ENCODE results near the gene ZNRF3.

ZNRF3 gene

DNA sequence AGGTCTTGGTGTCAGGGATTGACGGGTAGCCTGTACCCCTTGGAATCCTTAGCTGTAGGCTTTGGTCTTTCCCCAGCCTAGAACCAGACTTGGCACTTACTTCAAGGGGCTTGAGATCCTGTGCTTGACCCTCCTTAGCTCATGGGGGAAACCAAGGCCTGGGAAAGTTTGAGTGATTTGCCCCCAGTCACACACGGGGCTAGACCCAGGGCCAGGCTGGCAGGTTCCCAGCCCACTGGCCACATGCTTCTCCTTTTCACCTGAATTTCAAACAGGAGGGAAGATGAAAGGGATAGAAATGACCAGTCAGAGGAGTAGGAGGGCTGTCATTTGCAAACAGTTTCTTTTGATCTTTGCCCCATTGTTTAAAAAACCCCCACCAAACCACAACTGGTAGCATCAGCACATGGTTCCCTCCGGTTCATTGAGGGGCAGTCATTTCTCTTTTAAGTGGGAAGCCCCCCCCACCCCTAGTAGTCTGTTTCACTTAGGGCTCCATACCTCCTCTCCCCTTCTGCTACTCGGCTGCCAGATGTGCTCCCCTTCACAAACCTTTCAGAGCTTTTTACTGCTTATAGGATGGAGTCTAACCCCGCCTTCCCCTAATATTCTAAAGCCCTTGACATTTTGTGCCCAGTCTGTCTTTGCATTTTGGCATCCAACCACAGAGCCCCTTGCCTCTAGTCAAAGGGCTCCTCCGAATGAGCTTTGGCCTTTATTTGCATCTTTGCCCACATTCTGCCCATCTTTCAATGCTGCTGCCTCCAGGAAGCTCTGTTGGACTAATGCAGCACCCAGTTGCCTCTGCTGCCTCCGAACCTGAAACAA lies 37.6 kb downstream of the ZNRF3 start (continued):
- TF ChIP-seq ZBTB6 (tag by site-specific recombination; IDR thresholded peaks at IDR 0.05) (no peak), ZNF239 (tag by site-specific recombination; IDR thresholded peaks at IDR 0.05) (no peak), ZNF626 (tag by site-specific recombination; IDR thresholded peaks at IDR 0.05) (no peak), MZF1 (tag by site-specific recombination; IDR thresholded peaks at IDR 0.05; ENCODE audit: borderline replicate concordance) (no peak), SP7 (tag by site-specific recombination; IDR thresholded peaks at IDR 0.05) (no peak), ZNF140 (tag by site-specific recombination; IDR thresholded peaks at IDR 0.05) (no peak), YY2 (tag by site-specific recombination; IDR thresholded peaks at IDR 0.05) (no peak)

- Histone ChIP-seq H3K27ac (ENCODE audit: extremely low read depth, low read depth, low read length) (no peak overlapping the region), H3K36me3 (ENCODE audit: control insufficient read depth in 2 of 2, insufficient read depth in 1 of 2, low read length in 2 of 2) (no peaks in the 10 kb centered on the region), H3K4me1 (ENCODE audit: control insufficient read depth, insufficient read depth, low read length) (peaks cover 30% of the 10 kb centered on the region), H3K4me3 (ENCODE audit: low read depth, low read length) (no peak overlapping the region), H3K9me3 (ENCODE audit: control insufficient read depth, insufficient read depth, low read depth, low read length) (no peaks in the 10 kb centered on the region)
- ChIA-PET CTCF (no interaction called here), POLR2A (no interaction called here)
- TF ChIP-seq, protein P1, sequence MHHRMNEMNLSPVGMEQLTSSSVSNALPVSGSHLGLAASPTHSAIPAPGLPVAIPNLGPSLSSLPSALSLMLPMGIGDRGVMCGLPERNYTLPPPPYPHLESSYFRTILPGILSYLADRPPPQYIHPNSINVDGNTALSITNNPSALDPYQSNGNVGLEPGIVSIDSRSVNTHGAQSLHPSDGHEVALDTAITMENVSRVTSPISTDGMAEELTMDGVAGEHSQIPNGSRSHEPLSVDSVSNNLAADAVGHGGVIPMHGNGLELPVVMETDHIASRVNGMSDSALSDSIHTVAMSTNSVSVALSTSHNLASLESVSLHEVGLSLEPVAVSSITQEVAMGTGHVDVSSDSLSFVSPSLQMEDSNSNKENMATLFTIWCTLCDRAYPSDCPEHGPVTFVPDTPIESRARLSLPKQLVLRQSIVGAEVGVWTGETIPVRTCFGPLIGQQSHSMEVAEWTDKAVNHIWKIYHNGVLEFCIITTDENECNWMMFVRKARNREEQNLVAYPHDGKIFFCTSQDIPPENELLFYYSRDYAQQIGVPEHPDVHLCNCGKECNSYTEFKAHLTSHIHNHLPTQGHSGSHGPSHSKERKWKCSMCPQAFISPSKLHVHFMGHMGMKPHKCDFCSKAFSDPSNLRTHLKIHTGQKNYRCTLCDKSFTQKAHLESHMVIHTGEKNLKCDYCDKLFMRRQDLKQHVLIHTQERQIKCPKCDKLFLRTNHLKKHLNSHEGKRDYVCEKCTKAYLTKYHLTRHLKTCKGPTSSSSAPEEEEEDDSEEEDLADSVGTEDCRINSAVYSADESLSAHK (tag by site-specific recombination; IDR thresholded peaks at IDR 0.05) = peak; percentile 83
- no peak for TF ChIP-seq ZNF747 (tag by site-specific recombination; IDR thresholded peaks at IDR 0.05)
- TF ChIP-seq ZNF23 (tag by site-specific recombination; IDR thresholded peaks at IDR 0.05; ENCODE audit: borderline replicate concordance) = no peak
Observed at GRCh38 chr22:28921585-28921879, 38.2 kb downstream of the ZNRF3 start.

DNA sequence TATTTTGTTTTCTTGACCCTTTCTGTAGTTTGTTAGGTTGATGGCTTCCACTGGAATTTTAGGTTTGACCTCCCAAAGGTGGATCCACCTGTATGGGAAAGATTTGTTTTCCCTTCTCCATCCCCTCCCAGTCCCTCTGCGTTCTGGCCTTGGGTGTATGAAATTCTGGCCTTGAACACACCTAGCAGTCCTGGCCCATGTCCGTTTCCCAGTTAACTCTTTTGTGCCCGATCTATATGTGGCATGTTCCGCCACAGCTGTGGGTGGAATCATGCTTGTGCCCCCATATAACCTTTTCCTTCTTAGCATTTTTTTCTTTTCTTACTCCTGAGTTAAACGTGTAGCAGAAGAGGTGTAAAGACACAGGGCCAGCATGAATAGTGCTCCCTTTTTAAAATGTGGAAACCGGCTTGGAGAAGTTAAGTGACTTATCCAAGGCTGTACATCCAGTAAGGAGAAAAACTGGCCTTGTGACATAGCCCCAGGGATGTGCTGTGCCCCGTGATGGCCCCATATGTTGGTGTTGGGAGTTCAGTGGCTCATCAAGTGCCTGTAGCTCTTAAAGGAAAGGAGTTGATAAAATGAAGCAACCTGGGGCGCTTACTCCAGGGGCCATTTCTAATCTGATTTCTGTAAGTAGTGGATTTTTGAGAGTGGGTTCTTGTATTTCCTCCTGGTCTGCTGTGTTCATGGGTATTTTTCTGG lies 39.3 kb downstream of the ZNRF3 start:
- ChIA-PET CTCF (interaction anchor here (0.8 to 1.7 kb wide), 5 partner anchors 8 to 108 kb away, joined by 3 to 4 read pairs (median 4); no protein-coding TSS in a partner anchor), POLR2A (no interaction called here)
- no peaks in the 10 kb centered on the region for H3K9me3 ChIP-seq (ENCODE audit: control insufficient read depth, insufficient read depth, low read depth, low read length)
- H3K4me3 ChIP-seq (ENCODE audit: low read depth, low read length) = no peak overlapping the region
- H3K36me3 ChIP-seq (ENCODE audit: control insufficient read depth in 2 of 2, insufficient read depth in 1 of 2, low read length in 2 of 2) = no peaks in the 10 kb centered on the region
- peaks cover 23% of the 10 kb centered on the region for H3K4me1 ChIP-seq (ENCODE audit: control insufficient read depth, insufficient read depth, low read length)
- TF ChIP-seq ZNF114 (tag by site-specific recombination; IDR thresholded peaks at IDR 0.05) (no peak), ZNF600 (tag by site-specific recombination; IDR thresholded peaks at IDR 0.05) (peak; percentile 48; the same call in 1 of the 2 replicates), ZNF610 (tag by site-specific recombination; IDR thresholded peaks at IDR 0.05; ENCODE audit: borderline replicate concordance) (no peak), SCRT2 (tag by site-specific recombination; IDR thresholded peaks at IDR 0.05) (peak; percentile 92), PRDM1 (tag by site-specific recombination; IDR thresholded peaks at IDR 0.05) (no peak)
- no peak overlapping the region for H3K27ac ChIP-seq (ENCODE audit: extremely low read depth, low read depth, low read length)
